A549 (cell line): ENCODE measurements around the gene KCNK15. TPM values are rescaled to one million over a fixed set of nuclear protein-coding genes. Genes with fewer than 3 reads are reported as not detected.

Experiments used
- ATAC-seq, 2 experiments: fragments of 200-7000 bp in 1 of 2; fragments of >200 bp in 1 of 2; cut with Nextera tagmentation in 1 of 2; cut with Tn5 transposase in 1 of 2; 3 replicates each; pipeline versions ENCODE4 v1.8.0 to v1.9.1; 2018 to 2020; ENCODE audit warnings: mild to moderate bottlenecking in 1 of 2, moderate library complexity in 1 of 2
- CTCF ChIA-PET: fragments of 300-600 bp; sonication (Branson Sonifier 250); formaldehyde crosslinking; extraction: SDS; loops from one replicate; lab custom pipeline; 2021; ENCODE audit warnings: antibody characterized with exemption, inconsistent platforms; lab: Yijun Ruan, JAX
- POLR2A ChIA-PET: fragments of 350-600 bp; formaldehyde crosslinking; extraction: SDS; loops from one replicate; lab custom pipeline; 2021; ENCODE audit warnings: antibody characterized with exemption, inconsistent platforms; lab: Yijun Ruan, JAX
- DNase-seq, 2 experiments: peaks; one replicate each; pipeline versions ENCODE4 v3.0.0 to v3.0.0-alpha.2; 2011 to 2016; ENCODE audit warnings: low read depth in 1 of 2, low spot score in 1 of 2
- FAIRE-seq: peaks from 2 replicates; lab custom pipeline; 2011; peaks lifted over from hg19 to GRCh38; lab: Jason Lieb, UNC
- H3K27ac ChIP-seq, 2 experiments: fragments of >200 bp; sonication (Bioruptor Twin); formaldehyde crosslinking; 3 replicates each; pipeline ENCODE4 v1.5.1; 2016 to 2017
- H3K4me1 ChIP-seq: fragments of >200 bp; sonication (Bioruptor Twin); formaldehyde crosslinking; 3 replicates; pipeline ENCODE4 v1.6.1; 2016
- H3K4me2 ChIP-seq: fragments of >200 bp; sonication (Bioruptor Twin); formaldehyde crosslinking; 3 replicates; pipeline ENCODE4 v1.6.1; 2016
- H3K4me3 ChIP-seq: fragments of >200 bp; sonication (Bioruptor Twin); formaldehyde crosslinking; 3 replicates; pipeline ENCODE4 v1.5.1; 2016
- H3K9me3 ChIP-seq: fragments of >200 bp; sonication (Bioruptor Twin); formaldehyde crosslinking; 3 replicates; pipeline ENCODE4 v1.6.1; 2016
- CBX2 ChIP-seq: fragments of 200-600 bp; sonication (generic); IDR thresholded peaks from 2 replicates; pipeline ENCODE4 v1.6.1; 2016; ENCODE audit warnings: low read depth, mild to moderate bottlenecking, borderline replicate concordance
- CEBPB ChIP-seq, 2 experiments: fragments of >200 bp in 1 of 2; sonication (Bioruptor Twin) in 1 of 2; formaldehyde crosslinking in 1 of 2; IDR thresholded peaks; 2 replicates each; pipeline ENCODE4 v1.6.1; 2012 to 2016
- EHF ChIP-seq: fragments of 250-450 bp; sonication (Bioruptor Pico); IDR thresholded peaks from 2 replicates; pipeline ENCODE4 v1.5.0; 2020; ENCODE audit warnings: mild to moderate bottlenecking
- FOSB ChIP-seq: fragments of 250-450 bp; sonication (Bioruptor Pico); IDR thresholded peaks from 2 replicates; pipeline ENCODE4 v1.5.0; 2020; ENCODE audit warnings: mild to moderate bottlenecking, moderate library complexity
- FOSL2 ChIP-seq, 2 experiments: fragments of 450-650 bp in 1 of 2; fragments of >200 bp in 1 of 2; sonication (Bioruptor Twin) in 1 of 2; formaldehyde crosslinking; IDR thresholded peaks; 2 replicates each; pipeline versions ENCODE4 v1.5.0 to v1.6.1; 2016 to 2020; ENCODE audit warnings: mild to moderate bottlenecking in 1 of 2, moderate library complexity in 1 of 2
- HEYL ChIP-seq: fragments of 250-450 bp; sonication (Bioruptor Pico); IDR thresholded peaks from 2 replicates; pipeline ENCODE4 v1.8.0; 2021; ENCODE audit warnings: mild to moderate bottlenecking, moderate library complexity
- HOXA7 ChIP-seq: fragments of 250-450 bp; sonication (Bioruptor Pico); IDR thresholded peaks from 2 replicates; pipeline ENCODE4 v1.5.0; 2020; ENCODE audit warnings: mild to moderate bottlenecking, moderate library complexity
- HOXB5 ChIP-seq: fragments of 250-450 bp; sonication (Bioruptor Pico); IDR thresholded peaks from 2 replicates; pipeline ENCODE4 v1.5.0; 2020; ENCODE audit warnings: mild to moderate bottlenecking, moderate library complexity
- JUNB ChIP-seq: fragments of >200 bp; sonication (Bioruptor Twin); formaldehyde crosslinking; IDR thresholded peaks from 2 replicates; pipeline ENCODE4 v1.6.1; 2016
- MAFK ChIP-seq: fragments of 450-650 bp; IDR thresholded peaks from 2 replicates; pipeline ENCODE4 v1.6.1; 2014; ENCODE audit not compliant: partially characterized antibody
- MAZ ChIP-seq: fragments of 150-350 bp; IDR thresholded peaks from 2 replicates; pipeline ENCODE4 v1.6.1; 2014; ENCODE audit warnings: antibody characterized with exemption, low read depth, low read length, borderline replicate concordance
- NFE2L2 ChIP-seq: fragments of 150-350 bp; conservative IDR thresholded peaks from 2 replicates; pipeline ENCODE4 v1.6.1; 2014; ENCODE audit warnings: low read length
- NR3C1 ChIP-seq: fragments of >200 bp; sonication (Bioruptor Twin); formaldehyde crosslinking; IDR thresholded peaks from 3 replicates; pipeline ENCODE4 v1.6.1; 2017
- PHF8 ChIP-seq: fragments of 200-600 bp; sonication (generic); IDR thresholded peaks from 2 replicates; pipeline ENCODE4 v1.6.1; 2016; ENCODE audit warnings: low read depth, mild to moderate bottlenecking, antibody characterized with exemption, moderate library complexity, borderline replicate concordance
- RCOR1 ChIP-seq: fragments of 150-350 bp; IDR thresholded peaks from 2 replicates; pipeline ENCODE4 v1.6.1; 2014; ENCODE audit warnings: antibody characterized with exemption, low read length, low read depth
- SMC3 ChIP-seq: fragments of >200 bp; sonication (Bioruptor Twin); formaldehyde crosslinking; IDR thresholded peaks from 3 replicates; pipeline ENCODE4 v1.6.1; 2018; ENCODE audit warnings: inconsistent platforms
- TFCP2L1 ChIP-seq: fragments of 250-450 bp; sonication (Bioruptor Pico); IDR thresholded peaks from 2 replicates; pipeline ENCODE4 v1.5.0; 2021; ENCODE audit warnings: mild to moderate bottlenecking
- ZNF302 ChIP-seq: fragments of 250-450 bp; sonication (Bioruptor Pico); IDR thresholded peaks from 2 replicates; pipeline ENCODE4 v1.9.0; 2021; ENCODE audit warnings: inconsistent platforms, mild to moderate bottlenecking, moderate library complexity
- WGBS: methylation state at CpG from one replicate; pipeline ENCODE4 v1.1.6; 2017; ENCODE audit errors: missing lambda C conversion rate; 5-methylcytosine and 5-hydroxymethylcytosine counted together
- polyA plus RNA-seq, 4 experiments: library from polyadenylated mRNA; depleted of rRNA in 3 of 4; stranded (reverse); fragments of >200 nt; fragmentation: RNase III in 1 of 4; extraction: RNeasy Plus Mini Kit Qiagen cat#74134 plus additional on column Dnase treatment in 1 of 4; gene quantifications; 2 replicates in 3 of 4; 3 replicates in 1 of 4; pipeline ENCODE4 v1.2.3, GENCODE V29; 2011 to 2017
- TF ChIP-seq, protein P1 (sequence below): fragments of >200 bp; sonication (Bioruptor Twin); formaldehyde crosslinking; IDR thresholded peaks from 3 replicates; pipeline ENCODE4 v1.5.1; 2016
- TF ChIP-seq, protein P2 (sequence below): fragments of >200 bp; sonication (Bioruptor Twin); formaldehyde crosslinking; IDR thresholded peaks from 2 replicates; pipeline ENCODE4 v1.6.1; 2016
- TF ChIP-seq, protein P3 (sequence below): fragments of 450-650 bp; IDR thresholded peaks from 2 replicates; pipeline ENCODE4 v1.6.1; 2014; ENCODE audit warnings: antibody characterized with exemption

Gene KCNK15
- polyA plus RNA-seq, 2 of the 4 experiments (the other 2 are of a cell fraction): 0.43 to 0.49 TPM

DNA sequence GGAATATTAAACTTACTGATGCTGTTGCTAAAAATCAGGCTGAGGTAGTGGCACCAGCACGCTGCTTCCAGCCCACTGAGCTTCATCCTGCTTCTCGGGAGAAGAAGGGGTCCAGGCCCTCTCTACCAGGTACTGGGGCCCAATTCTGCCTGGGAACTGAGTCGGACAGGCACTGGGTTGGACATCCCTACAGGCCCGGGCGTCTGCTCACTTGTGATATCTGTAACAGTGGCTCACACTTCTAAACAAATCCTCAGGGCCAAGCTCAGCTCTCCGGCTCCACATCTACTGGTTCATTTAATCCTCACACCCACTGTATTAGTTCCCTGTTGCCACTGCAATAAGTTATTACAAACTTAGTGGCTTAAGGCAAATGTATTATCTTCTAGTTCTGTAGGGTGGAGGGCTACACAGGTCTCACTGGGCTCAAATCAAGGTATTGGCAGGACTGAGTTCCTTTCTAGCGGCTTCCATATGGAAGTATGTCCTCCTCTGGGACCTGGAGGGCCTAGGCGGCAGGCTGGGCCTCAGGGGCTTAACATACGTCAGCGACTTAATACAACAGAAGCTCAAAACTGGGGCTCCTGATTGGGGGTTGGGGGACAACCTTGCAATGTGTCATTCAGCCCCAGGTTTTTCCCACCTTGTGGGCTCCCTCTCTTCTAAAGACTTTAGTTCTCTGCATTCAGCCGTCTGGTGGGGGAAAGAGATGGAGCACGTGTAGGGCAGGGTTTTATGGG is 1.6 kb upstream of the KCNK15 start:
- Histone ChIP-seq H3K27ac (no peak overlapping the region), H3K4me3 (no peak overlapping the region), H3K4me1 (peaks cover 31% of the 10 kb centered on the region), H3K9me3 (no peaks in the 10 kb centered on the region), H3K4me2 (no peak overlapping the region)
- TF ChIP-seq, protein P1, sequence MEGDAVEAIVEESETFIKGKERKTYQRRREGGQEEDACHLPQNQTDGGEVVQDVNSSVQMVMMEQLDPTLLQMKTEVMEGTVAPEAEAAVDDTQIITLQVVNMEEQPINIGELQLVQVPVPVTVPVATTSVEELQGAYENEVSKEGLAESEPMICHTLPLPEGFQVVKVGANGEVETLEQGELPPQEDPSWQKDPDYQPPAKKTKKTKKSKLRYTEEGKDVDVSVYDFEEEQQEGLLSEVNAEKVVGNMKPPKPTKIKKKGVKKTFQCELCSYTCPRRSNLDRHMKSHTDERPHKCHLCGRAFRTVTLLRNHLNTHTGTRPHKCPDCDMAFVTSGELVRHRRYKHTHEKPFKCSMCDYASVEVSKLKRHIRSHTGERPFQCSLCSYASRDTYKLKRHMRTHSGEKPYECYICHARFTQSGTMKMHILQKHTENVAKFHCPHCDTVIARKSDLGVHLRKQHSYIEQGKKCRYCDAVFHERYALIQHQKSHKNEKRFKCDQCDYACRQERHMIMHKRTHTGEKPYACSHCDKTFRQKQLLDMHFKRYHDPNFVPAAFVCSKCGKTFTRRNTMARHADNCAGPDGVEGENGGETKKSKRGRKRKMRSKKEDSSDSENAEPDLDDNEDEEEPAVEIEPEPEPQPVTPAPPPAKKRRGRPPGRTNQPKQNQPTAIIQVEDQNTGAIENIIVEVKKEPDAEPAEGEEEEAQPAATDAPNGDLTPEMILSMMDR: no peak
- TF ChIP-seq PHF8 (no peak), MAZ (no peak), TFCP2L1 (CRISPR knock-in tag) (no peak), CEBPB (IDR thresholded peaks at IDR 0.05) (no peak), NR3C1 (no peak), HEYL (CRISPR knock-in tag) (no peak), FOSL2 (IDR thresholded peaks at IDR 0.05) (no peak), FOSL2 (CRISPR knock-in tag; IDR thresholded peaks at IDR 0.05) (no peak), ZNF302 (CRISPR knock-in tag) (no peak), EHF (CRISPR knock-in tag) (no peak), JUNB (no peak), SMC3 (no peak), FOSB (CRISPR knock-in tag) (no peak), CBX2 (no peak)
- TF ChIP-seq, protein P2, sequence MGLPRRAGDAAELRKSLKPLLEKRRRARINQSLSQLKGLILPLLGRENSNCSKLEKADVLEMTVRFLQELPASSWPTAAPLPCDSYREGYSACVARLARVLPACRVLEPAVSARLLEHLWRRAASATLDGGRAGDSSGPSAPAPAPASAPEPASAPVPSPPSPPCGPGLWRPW: no peak
- TF ChIP-seq, protein P3, sequence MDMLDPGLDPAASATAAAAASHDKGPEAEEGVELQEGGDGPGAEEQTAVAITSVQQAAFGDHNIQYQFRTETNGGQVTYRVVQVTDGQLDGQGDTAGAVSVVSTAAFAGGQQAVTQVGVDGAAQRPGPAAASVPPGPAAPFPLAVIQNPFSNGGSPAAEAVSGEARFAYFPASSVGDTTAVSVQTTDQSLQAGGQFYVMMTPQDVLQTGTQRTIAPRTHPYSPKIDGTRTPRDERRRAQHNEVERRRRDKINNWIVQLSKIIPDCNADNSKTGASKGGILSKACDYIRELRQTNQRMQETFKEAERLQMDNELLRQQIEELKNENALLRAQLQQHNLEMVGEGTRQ: no peak
- DNase-seq (no peak), ATAC-seq (no peak), FAIRE-seq (no peak)
- POLR2A ChIA-PET: no interaction called here
- WGBS: 94% methylated on average over 12 of the region's 12 CpGs
- CTCF ChIA-PET: interaction anchor here (0.6 to 9.5 kb wide), 7 partner anchors 12 to 124 kb away, joined by 3 to 119 read pairs (median 5); no protein-coding TSS in a partner anchor

DNA sequence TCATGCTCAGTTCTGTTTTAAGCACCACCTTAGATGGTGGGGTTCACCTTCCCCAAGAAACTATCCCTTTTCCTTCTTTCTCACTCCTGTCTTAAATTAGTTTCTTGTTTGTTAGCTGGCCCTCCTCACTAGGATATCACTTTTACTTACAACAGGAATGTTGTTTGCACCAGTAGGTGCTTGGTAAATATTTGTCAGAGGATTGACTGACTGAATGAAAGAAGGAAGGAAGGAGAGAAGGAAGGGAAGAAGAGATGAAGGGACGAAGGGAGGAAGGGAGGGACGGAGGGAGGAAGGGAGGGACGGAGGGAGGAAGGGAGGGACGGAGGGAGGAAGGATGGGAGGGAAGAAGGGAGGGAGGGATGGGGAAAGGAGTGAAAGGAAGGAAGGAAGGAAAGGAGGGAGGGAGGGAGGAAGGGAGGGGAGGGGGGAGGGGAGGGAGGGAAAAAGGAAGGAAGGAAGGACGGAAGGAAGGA is 505 bp upstream of the KCNK15 start:
- H3K9me3 ChIP-seq: no peaks in the 10 kb centered on the region
- FAIRE-seq (no peak), DNase-seq (no peak)
- peak overlapping the region; percentile 94 for H3K4me2 ChIP-seq
- peaks cover 35% of the 10 kb centered on the region for H3K4me1 ChIP-seq
- no peak for TF ChIP-seq NFE2L2
- no peak for TF ChIP-seq HOXA7 (CRISPR knock-in tag)
- TF ChIP-seq RCOR1: no peak
- no peak for TF ChIP-seq MAFK
- TF ChIP-seq, protein P1: no peak
- no peak for TF ChIP-seq HOXB5 (CRISPR knock-in tag)
- TF ChIP-seq FOSB (CRISPR knock-in tag): no peak
- TF ChIP-seq, all 56 proteins: peak for 0
- ATAC-seq: no peak
- 68% methylated on average over 5 of the region's 5 CpGs for WGBS
- H3K4me3 ChIP-seq: peak overlapping the region; percentile 48; the same call in 2 of the 3 replicates
- H3K27ac ChIP-seq: peak overlapping the region; percentile 75 to 94; a peak in 5 of 6 replicates
- POLR2A ChIA-PET: interaction anchor here (0.6 kb wide), 1 partner anchor 59 kb away, joined by 7 read pairs; no protein-coding TSS in a partner anchor
- CTCF ChIA-PET: interaction anchor here (1.2 to 9.5 kb wide), 4 partner anchors 47 to 123 kb away, joined by 3 to 119 read pairs (median 50); no protein-coding TSS in a partner anchor
